DMS153 (cell line): ENCODE data around the gene PLEKHM1.
"Not testable (repeated sequence)": the region's sequence is repeated elsewhere in the genome, so short reads cannot be mapped to it uniquely, and the experiment has no call there.

Experiments
- DNase-seq: peaks from one replicate; lab custom pipeline; 2025; lab: John Stamatoyannopoulos, UW

The PLEKHM1 gene

GRCh38 chr17:45441526-45442310, 48.8 kb downstream of the PLEKHM1 start:
- no peak for DNase-seq

- DNase-seq = not testable (repeated sequence)
These were observed 49.5 kb downstream of the PLEKHM1 start for GRCh38 chr17:45440839-45441515.

- peak; percentile 64 for DNase-seq
These were observed 50.3 kb downstream of the PLEKHM1 start for GRCh38 chr17:45440161-45440778.

GRCh38 chr17:45438931-45439610, 51.5 kb downstream of the PLEKHM1 start:
- DNase-seq = no peak

GRCh38 chr17:45437465-45438283, 52.8 kb downstream of the PLEKHM1 start:
- no peak for DNase-seq

- DNase-seq = no peak
These were observed 53.7 kb downstream of the PLEKHM1 start for GRCh38 chr17:45436625-45437464.

GRCh38 chr17:45436161-45436560, 54.4 kb downstream of the PLEKHM1 start:
- DNase-seq = no peak

GRCh38 chr17:45435481-45435880, 55.0 kb downstream of the PLEKHM1 start:
- DNase-seq = no peak

GRCh38 chr17:45433159-45433535, 57.4 kb downstream of the PLEKHM1 start:
- DNase-seq = no peak

GRCh38 chr17:45432405-45433158, 57.9 kb downstream of the PLEKHM1 start, which contains the start of gene ARHGAP27:
ARHGAP27 (minus strand) TSS chr17:45432870; CDS start chr17:45430279, 2,591 bp downstream.
- DNase-seq = peak; percentile 17

- peak; percentile 69 for DNase-seq
These were observed 58.8 kb downstream of the PLEKHM1 start for GRCh38 chr17:45431531-45432404.

- no peak for DNase-seq
These were observed 59.6 kb downstream of the PLEKHM1 start for GRCh38 chr17:45430738-45431530.

GRCh38 chr17:45430006-45430737, 60.3 kb downstream of the PLEKHM1 start:
- DNase-seq = no peak

- no peak for DNase-seq
These were observed 61.0 kb downstream of the PLEKHM1 start for GRCh38 chr17:45429339-45430005.

GRCh38 chr17:45428931-45429338, 61.6 kb downstream of the PLEKHM1 start:
- DNase-seq = no peak

GRCh38 chr17:45428050-45428617, 62.4 kb downstream of the PLEKHM1 start:
- peak; percentile 63 for DNase-seq
